HK-2 (cell line): ENCODE results near the gene GALNT16.

Experiments used
- DNase-seq: peaks from one replicate; pipeline ENCODE4 v3.0.0-alpha.2; 2018; ENCODE audit not compliant: unreplicated experiment

The GALNT16 gene

DNA sequence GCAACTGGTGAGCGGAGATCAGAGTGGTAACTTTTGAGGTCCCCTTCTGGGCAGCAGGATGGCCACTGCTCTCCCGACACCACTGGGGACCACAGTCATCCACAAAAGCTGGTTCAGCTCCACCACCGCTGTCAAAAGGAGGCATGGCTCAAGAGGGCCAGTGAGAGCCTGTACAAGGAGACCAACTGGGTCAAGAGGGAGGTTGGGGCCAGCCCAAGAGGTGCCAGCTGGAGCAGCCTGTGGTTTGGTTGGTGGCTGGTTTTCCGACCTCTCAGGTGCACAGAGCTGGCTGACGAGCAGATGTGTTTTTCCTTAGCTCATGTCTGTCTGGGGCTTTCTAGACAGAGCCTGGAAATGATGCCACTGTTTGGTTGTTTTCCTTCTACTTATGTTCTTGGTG, 78.0 kb downstream of the GALNT16 start:
- no peak for DNase-seq

DNA sequence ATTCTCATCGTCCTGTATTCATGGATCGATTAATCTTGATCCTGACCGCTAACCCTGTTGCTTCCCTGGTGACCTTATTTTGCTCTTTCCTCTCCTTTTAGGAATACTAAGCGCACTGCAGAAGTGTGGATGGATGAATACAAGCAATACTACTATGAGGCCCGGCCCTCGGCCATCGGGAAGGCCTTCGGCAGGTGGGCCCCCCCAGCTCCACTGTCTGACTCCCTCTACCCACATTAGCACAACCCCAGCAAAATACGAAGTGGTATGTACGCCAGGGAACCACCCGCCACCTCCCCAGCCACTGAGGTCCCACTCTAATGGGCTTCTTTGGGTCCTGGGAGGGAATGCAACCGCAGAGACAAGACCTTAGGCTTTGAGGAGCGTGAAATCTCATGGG, 79.5 kb downstream of the GALNT16 start:
- no peak for DNase-seq

DNA sequence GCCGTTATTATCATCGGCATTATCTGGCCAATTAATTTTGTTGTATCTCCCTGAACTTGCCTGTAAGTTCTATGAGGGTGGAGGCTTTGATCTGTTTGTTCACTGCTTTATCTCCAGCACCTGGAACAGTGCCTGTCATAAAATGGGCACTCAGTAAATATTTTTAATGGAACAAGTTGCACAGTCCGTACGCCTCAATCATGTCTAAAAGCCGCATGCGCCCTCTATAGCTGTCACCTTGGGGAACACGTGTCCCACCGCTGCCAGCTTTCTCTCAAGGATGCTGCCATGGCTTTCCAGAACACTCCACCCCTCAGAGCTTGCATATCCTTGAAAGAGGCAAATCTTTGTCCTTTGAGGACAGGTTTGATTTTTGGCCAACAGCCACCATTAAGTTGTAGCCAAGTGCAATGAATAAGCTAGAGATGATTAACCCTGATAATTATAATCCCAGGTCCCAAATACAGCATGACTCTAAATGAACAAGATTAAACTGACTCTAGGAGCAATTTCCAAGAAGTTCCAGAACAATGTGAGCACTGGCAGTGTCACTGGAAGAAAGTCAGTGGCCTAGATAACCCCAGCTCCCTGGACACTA, 83.1 kb downstream of the GALNT16 start:
- DNase-seq = no peak

DNA sequence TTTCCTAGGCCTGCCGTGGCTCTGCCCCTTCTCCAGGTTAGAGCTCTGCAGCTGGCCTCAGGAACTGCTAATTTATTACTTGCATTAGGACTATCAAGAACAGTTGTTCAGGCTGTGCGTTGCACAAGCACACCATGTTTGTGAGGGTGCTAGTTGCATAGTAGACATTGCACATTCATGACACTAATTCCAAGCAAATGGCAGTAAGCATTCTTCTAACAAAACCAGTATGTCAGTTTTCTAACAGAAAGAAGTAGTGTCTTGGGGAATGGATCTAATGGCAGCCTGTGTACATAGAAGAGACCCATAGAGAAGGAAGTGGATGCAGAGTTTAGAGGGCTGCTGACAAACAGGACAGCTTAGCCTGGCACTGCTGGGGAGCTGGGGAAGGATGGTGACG, 84.2 kb downstream of the GALNT16 start:
- DNase-seq = no peak

DNA sequence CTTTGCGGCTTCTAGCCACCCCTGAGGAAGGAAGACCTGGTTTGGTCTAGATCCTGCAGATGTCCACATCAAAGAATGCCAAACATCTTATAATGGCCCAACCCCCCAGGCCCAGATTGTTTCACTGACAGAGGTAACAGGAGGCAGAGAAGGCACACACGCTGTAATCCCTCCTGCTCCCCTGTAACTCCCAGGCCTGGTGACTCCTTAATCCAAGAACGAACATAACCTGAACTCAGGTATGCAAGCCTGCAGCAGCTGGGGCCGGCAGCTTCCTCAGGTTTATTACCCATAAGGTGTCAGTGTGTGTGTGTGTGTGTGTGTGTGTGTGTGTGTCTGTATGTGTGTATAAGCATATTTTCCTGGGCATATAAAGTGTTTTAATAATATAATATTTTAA, 85.4 kb downstream of the GALNT16 start:
- DNase-seq = no peak

DNA sequence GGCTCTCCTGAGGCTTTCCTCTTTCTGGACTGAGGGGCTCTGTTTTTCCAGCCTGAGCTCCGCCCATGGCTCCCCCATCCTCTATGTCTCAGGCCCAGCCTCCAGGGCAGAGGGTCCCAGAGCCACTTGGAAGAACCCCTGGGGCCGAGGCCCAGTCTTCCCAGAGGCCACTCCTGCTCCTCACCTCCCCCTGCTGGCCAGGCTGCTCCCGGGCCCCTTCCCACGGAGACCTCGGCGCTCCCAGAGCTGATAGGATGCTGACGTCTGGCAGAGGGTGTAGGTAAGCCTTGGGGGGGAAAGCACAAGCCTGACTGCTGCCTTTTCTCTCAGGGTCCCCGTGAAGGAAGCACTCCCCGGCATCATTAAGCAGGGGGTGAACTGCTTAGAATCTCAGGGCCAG, 86.8 kb downstream of the GALNT16 start:
- DNase-seq = peak; percentile 15

DNA sequence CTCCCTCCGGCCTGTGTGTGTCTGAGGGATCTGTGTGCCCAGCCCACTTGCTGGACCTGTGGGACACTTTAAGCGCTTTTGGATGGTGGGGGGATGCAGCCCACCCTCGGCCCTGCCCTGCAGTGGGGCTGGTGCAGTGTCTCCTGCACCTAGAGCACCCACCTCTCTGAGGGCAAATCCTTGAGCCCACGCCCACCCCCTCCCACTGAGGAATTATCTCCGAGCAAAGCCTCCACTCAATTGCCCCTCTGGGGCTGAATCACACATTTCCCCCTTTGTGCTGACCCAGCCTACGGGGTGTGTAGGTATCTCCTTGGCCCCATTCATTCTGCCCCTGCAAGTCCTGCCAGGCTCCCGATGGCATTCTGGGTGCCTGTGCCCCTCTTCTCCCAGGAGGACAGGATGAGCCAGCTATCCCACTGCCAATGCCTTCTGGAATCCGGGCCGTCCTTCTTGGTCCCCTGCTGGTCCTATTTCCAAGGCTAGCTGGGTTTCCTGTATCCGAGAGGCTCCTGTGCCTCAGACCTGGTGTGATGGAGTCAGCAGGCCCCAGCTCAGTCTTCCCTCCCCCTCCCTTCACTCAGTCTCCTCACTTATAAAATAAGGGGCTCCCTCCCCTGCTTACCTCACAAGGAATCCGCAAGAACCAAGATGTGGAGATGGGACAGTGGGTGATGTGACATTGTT, 89.3 kb downstream of the GALNT16 start:
- DNase-seq = no peak

DNA sequence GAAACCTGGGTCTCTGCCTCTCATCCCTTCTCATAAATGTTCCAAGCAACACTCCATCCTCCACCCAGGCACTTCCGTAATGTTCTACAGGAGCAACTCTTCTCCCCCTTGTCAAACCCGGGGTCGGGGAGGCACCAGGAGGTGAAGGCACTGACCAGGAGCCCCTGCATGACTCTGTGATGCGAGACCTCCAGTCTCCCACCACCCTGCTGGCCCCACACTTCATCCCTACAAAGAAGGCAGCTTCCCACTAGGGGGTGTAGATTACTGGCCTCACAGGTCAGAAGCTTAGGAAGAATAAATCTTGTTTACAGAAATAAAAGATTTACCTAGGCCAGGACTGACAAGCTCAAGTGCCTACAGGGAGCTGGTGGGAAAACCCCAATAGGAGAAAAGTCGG, 90.9 kb downstream of the GALNT16 start:
- DNase-seq = no peak

DNA sequence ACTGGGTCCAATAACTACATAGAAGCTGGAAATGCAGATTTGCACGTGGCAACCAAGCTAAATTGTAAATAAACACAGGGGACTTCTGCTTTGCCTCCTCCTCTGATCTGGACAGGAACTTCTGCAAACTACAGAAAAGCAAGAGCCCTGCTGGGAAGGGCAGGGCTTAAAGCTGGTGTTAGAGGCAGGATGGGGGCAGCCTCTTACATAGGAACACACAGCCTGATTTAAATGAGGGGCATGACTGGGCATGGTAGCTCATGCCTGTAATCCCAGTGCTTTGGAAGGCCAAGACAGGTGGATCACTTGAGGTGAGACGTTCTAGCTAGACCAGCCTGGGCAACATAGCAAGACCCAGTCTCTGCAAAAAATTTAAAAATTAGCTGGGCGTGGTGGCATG, 91.4 kb downstream of the GALNT16 start:
- DNase-seq = no peak

DNA sequence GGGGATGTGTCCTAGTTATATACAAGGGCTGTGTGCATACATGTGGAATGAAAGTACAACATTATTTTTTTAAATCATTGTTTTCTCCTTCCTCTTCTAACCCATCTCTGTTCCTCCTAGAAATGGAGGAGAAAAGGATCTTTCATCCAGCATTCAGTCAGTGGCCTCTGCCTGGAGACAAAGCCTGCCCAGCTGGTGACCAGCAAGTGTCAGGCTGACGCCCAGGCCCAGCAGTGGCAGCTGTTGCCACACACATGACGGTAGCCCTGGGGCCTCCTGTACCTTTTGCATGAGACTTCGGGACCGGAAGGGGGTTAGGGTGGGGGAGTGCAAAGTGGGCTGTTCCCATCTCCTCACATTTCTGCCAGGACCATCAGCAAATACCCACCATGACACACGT, 92.0 kb downstream of the GALNT16 start:
- DNase-seq = no peak

DNA sequence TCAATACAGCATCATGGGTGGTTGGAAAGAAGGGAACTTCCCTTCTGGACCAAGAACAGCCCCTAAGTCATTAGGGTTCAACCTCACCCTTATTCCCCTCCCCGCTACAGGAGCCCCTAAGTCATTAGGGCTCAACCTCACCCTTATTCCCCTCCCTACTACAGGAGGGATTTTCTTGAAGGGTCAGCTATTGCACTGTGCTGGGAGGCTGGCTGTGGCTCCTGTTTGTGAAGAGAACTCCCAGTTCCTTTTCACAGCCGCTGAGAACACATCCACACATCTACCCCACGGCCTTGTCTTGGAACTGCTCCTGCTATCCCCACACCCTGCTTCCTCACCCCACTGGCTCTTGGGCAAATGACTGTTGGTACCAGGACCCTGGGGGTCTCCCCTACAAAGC, 93.2 kb downstream of the GALNT16 start:
- DNase-seq = no peak

DNA sequence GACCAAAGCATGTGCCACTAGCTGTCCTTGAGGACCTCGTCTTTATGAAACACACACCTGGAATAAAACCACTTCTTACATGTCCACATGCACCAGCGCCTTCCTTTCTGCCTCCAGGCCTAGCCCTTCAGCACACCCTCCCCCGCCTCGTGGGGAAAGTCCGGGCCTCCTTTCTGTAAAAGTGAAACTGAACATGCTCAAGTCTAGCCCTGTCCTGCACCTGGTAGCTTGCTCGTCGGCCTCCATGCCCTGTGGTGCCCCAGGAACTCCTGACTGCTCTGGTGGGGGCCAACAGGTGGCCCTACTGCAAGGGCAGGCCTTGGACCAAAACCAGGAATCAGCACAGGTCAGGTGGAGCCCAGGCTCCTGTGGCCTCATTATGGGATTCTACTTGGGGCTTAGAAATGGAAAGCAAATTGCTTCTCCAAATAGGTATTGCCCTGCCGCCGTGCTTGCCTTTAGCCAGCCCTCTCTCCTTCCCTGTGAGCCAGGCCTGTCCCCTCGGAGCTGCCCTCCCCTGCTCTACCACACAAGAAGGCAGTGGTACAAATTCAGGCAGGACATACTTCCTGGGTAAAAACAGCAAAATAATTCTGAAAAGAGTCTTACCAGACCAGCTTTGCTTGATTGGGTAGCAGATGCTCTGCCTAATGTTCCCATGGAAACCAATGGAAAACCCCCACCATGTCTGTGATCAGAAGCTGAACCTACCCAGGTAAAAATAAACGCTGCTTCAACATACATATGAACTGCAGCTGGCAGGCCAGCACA, 94.6 kb downstream of the GALNT16 start:
- no peak for DNase-seq

DNA sequence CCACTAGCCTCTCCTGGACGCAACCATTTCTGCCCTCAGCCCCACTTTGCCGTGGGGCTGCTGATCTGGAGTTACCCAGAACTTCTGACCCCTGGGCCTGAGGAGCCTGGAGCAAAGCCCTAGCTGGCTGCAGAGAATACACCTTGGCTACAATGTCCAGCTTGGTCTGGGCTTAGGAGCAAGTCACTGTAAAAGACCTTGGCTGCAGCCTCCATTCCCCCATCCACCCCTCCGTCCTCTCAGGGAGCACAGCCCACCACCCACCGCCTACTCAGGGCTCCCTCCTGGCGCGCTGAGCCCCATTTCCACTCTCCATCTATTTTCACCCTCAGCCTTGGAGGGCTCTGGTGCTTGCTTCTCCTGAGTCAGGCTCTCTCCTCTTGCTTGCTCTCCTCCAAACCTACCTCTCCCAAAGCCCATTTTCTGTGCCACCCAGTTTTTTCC, 95.2 kb downstream of the GALNT16 start:
- DNase-seq = no peak

DNA sequence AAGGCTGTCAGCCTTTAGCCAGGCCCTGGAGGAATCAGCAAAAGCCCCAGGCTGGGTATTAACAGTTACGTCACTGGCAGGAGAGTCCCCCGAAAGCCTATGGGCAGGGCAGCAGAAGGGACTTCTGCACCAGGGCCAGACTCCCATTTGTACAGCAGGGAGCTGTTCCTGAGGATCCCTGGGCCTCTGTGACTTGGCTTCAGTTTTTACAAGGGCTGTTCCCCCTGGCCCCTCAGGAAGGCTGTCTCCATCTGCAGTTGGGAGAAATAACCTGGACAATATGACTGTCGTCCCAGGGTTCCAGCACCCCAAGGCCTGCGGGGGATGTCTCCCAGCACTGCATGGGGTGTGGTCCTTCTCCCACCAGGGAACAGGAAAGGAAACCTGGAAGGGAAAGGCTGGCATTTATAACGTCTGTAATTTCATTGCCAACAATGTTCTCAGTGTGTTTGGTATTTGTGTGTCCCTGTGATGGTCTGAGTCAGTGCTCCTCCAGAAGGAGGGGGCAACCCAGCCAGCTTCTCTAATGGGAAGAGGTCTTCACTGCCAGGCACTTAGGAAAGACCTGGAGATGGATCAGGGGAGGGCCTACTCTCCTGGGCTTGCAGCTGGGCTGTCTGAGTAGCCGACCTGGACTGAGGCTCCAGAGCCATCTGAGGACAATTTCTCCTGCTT, 95.8 kb downstream of the GALNT16 start:
- no peak for DNase-seq

DNA sequence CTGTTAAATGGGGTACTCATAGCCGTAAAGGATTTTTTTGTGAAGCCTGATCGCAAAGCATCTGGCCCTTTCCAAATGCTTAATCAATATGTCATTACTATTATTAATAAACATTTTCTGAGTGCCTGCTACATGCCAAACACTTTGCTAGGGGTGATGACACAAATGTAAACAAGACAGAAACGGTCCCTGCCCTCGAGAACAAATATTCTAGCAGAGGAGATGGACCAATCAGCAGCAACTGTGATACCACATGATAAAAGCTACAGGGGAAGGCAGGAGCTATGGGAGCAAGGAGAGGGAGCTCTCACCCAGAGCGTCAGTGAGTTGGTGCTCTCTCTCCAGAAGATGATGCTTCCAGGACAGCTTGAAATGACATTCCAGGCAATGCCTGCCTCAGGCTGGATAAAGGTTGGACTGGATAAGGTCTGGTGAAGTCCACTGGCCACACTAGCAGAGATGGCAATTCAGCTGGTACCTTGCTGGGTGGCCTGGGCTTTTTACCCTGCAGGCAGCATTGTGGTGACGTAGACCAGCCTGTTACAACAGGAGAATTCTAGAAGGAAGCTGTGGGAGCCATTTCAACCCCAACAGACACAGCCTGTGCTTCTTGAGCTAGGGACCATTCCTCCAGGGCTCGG, 97.1 kb downstream of the GALNT16 start:
- DNase-seq = no peak

DNA sequence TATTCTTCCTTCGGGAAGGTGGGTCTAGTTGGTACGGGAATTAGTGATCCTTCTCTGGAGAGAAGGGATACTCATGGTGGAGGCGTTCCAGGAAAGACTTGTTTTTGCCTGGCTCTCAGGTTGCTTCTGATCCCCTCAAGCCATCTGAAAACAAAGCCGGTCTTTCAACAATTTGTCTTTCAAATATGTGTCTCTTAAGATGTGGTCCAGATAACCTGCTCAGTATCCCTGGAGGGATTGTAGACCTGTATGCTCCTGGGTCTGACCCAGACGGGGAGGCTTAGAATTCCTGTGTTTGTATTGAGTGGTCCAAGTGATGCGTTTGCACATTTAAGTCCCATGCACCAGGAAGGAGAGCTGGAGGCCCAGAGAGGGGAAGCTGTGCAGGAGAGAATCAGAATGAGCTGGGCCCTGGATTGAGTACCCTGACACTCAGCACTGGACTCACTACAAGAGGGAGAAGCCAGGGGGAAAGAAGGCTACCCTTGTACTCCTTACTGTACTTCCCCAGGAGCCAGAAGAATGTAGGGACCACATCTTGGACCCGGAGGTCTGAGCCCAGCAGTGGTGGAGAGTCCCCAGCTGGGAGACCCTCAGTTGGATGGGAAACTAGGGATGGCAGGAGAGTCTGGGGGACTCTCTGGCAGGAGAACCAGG, 97.7 kb downstream of the GALNT16 start:
- no peak for DNase-seq

DNA sequence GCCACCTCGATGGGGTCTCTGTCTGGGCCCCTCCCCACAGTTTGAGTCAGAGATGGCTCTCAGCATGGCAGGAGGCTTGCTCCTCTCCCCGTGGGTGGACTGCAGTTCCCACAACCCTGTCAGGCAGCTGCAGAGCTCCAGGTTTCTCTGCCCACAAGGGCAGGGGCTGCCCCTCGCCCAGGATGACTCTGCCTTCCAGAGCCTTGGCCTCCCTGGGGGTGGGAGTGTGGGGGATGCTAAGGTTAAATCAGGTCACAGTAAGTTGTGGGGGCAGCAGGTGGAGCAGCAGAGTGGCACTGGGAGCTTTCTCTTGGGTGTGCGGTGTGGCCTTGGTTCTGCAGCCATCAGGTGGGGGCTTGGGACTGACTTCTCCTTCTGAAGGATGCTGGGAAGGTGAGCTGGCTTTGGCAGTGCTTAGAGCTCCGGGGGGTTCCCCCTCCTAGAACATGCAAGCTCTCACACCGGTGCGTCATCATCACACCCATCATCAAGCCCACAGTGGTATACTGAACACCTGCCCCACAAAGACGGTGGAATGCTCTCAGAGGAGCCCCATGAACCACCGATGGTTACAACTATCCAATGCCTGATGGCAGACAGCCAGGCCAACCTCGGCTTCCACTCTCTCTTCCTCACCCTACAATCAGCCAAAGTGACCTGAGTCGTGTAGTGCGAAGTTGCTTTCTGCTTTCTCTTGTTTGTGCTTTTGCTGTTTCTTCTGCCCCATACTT, 98.4 kb downstream of the GALNT16 start:
- DNase-seq = peak; percentile 11

DNA sequence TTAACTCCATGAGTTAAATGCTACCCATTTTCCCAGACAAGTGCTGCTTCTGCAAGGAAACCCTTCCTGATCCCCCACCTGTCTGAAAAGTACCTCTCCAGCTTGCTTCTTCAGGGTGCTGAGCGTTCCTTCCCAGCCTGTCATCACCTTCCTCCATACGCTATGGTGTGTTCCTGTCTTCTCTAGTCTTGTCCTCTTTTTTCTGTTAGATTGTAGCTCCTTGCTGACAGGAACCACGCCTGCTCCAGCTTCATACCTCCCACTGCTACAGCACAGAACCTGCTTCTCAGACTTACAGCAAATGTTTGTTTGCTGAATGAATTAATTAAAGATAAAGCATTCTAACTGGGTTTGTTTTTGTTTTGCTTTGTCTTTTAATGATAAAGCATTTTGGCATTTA, 99.0 kb downstream of the GALNT16 start:
- no peak for DNase-seq

DNA sequence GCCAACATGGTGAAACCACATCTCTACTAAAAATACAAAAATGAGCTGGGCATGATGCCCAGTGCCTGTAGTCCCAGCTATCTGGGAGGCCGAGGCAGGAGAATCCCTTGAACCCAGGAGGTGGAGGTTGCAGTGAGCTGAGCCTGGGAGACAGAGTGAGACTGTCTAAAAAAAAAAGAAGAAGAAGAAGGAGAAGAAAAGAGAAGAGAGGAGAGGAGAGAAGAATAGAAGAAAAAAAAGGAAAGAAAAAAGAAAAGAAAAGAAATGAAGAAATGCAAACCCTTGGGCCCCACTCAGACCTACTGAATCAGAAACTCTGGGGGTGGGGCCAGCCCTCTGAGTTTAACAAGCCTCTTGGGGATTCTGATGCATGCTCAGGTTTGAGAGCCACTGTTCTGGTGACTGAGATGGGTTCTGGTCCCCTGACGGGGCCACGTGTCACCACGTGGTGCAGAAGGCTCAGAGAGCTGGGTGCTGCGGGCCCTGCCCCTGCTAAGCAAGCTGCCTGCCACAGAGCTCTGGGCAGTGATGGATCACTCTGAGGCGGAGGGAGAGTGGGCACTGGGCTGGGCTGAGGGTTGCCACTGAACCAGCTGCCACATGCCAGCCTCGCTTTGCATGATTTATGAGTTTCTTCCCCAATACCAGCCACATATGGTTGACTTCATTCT, 100.6 kb downstream of the GALNT16 start:
- no peak for DNase-seq

DNA sequence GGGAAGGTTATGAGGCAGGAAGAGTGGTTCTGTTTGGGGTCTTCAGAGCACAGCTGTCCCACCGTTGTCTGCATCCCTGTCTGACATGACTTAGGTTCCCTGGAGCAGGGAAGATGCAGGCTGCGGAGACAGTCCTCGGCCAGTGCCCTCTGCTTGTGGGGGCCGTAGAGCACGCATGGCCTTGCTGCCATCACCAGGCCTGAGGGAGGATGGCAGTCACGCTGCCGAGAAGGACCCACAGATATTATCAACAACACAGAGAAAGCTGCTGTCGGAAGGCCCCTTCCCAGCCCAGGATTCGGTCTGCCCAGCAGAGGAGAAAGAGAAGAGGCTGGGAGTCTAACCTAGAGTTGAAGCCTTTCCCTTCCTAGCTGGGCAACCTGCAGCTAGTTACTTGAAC, 103.1 kb downstream of the GALNT16 start:
- no peak for DNase-seq
